Measurements from ENCODE around the gene NCEH1. TPM values are rescaled to one million over a fixed set of nuclear protein-coding genes. Genes with fewer than 3 reads are reported as not detected.

Gene NCEH1
- total and polyA plus RNA-seq, 10 of the 15 experiments (the other 5 are each of a cell fraction or from before 2014, with no cell fraction given): 1.8 to 8.1 (median 4.5) TPM

GRCh38 chr3:172626021-172626640 is 84.7 kb downstream of the NCEH1 start:
- Histone ChIP-seq H3K36me3 (ENCODE audit: control insufficient read depth in 2 of 2, insufficient read depth in 2 of 2, low read length in 1 of 2) (no peaks in the 10 kb centered on the region), H3K4me1 (ENCODE audit: control insufficient read depth, insufficient read depth, low read length) (no peaks in the 10 kb centered on the region), H3K9ac (ENCODE audit: control insufficient read depth, insufficient read depth, low read length) (no peak overlapping the region), H3K27ac (ENCODE audit: control insufficient read depth, insufficient read depth) (no peak overlapping the region), H3K27me3 (replicated peaks in 1 of 2; ENCODE audit: control insufficient read depth in 2 of 2, insufficient read depth in 2 of 2, low read length in 1 of 2) (no peaks in the 10 kb centered on the region), H4K20me1 (ENCODE audit: control insufficient read depth, insufficient read depth) (no peaks in the 10 kb centered on the region), H3K4me3 (no peak overlapping the region), H2AFZ (ENCODE audit: control insufficient read depth, low read depth, low read length) (no peak overlapping the region), H3K79me2 (ENCODE audit: control insufficient read depth, insufficient read depth, low read length) (no peaks in the 10 kb centered on the region), H3K9me3 (replicated peaks; ENCODE audit: control insufficient read depth, insufficient read depth, low read length) (no peaks in the 10 kb centered on the region), H3K4me2 (ENCODE audit: control insufficient read depth, insufficient read depth) (no peak overlapping the region)
- DNase-seq (ENCODE audit: low read depth, low spot score) (no peak), ATAC-seq (no peak), FAIRE-seq (no peak)
- ChIA-PET POLR2A (interaction anchor here (1.3 kb wide), 1 partner anchor 31 kb away, joined by 3 read pairs; no protein-coding TSS in a partner anchor), CTCF (interaction anchor here (0.9 to 4.6 kb wide), 6 partner anchors 9 to 165 kb away, joined by 3 to 24 read pairs (median 6); no protein-coding TSS in a partner anchor), RAD21 (ENCODE audit: unreplicated experiment) (interaction anchor here (0.9 to 1.5 kb wide), 2 partner anchors 8 to 272 kb away, joined by 3 read pairs; no protein-coding TSS in a partner anchor), SMC1A (ENCODE audit: uncharacterized antibody, unreplicated experiment) (interaction anchor here (1.1 to 2.5 kb wide), 5 partner anchors 9 to 48 kb away, joined by 3 to 12 read pairs (median 4); no protein-coding TSS in a partner anchor)
- in situ Hi-C loops (cut with MboI): no loop called here
- WGBS (ENCODE audit: insufficient coverage, insufficient replicate concordance, low lambda C conversion rate, missing lambda C conversion rate): 60% methylated on average over 3 of the region's 3 CpGs
- BruUV-seq (replicated peaks): no TSS peak
- TF ChIP-seq, protein P1, sequence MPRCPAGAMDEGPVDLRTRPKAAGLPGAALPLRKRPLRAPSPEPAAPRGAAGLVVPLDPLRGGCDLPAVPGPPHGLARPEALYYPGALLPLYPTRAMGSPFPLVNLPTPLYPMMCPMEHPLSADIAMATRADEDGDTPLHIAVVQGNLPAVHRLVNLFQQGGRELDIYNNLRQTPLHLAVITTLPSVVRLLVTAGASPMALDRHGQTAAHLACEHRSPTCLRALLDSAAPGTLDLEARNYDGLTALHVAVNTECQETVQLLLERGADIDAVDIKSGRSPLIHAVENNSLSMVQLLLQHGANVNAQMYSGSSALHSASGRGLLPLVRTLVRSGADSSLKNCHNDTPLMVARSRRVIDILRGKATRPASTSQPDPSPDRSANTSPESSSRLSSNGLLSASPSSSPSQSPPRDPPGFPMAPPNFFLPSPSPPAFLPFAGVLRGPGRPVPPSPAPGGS (IDR thresholded peaks at IDR 0.05; ENCODE audit: borderline replicate concordance, insufficient read depth, low read depth, low read length, poor library complexity, severe bottlenecking): no peak
- TF ChIP-seq MEF2A (IDR thresholded peaks at IDR 0.05; ENCODE audit: insufficient read depth, low read depth, low read length): no peak
- TF ChIP-seq, protein P2, sequence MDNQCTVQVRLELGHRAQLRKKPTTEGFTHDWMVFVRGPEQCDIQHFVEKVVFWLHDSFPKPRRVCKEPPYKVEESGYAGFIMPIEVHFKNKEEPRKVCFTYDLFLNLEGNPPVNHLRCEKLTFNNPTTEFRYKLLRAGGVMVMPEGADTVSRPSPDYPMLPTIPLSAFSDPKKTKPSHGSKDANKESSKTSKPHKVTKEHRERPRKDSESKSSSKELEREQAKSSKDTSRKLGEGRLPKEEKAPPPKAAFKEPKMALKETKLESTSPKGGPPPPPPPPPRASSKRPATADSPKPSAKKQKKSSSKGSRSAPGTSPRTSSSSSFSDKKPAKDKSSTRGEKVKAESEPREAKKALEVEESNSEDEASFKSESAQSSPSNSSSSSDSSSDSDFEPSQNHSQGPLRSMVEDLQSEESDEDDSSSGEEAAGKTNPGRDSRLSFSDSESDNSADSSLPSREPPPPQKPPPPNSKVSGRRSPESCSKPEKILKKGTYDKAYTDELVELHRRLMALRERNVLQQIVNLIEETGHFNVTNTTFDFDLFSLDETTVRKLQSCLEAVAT (IDR thresholded peaks at IDR 0.05): no peak
- TF ChIP-seq E2F4 (IDR thresholded peaks at IDR 0.05; ENCODE audit: low read depth, low read length): no peak
- no peak for TF ChIP-seq BCL11A (IDR thresholded peaks at IDR 0.05; ENCODE audit: low read depth, low read length)
- TF ChIP-seq ESRRA (IDR thresholded peaks at IDR 0.05; ENCODE audit: low read length): no peak
- no peak for TF ChIP-seq ZNF622 (IDR thresholded peaks at IDR 0.05)
- no peak for TF ChIP-seq ATF7 (IDR thresholded peaks at IDR 0.05; ENCODE audit: low read depth)
- TF ChIP-seq POU2F2 (IDR thresholded peaks at IDR 0.05; ENCODE audit: borderline replicate concordance, low read depth, low read length): no peak
- intact Hi-C loops (cut with micrococcal nuclease; ENCODE audit: unreplicated experiment): no loop called here
